ENCODE results near the gene EDARADD. TPM values are rescaled to one million over a fixed set of nuclear protein-coding genes. Genes with fewer than 3 reads are reported as not detected.

Gene EDARADD
- polyA plus RNA-seq, 1 donor (not counting 4 experiments of a cell fraction or from before 2014, with no cell fraction given) = 12.3 TPM

GRCh38 chr1:236407059-236407458 lies 13.0 kb downstream of the EDARADD start:
- Histone ChIP-seq H3K4me2 (ENCODE audit: control insufficient read depth, extremely low read depth, insufficient read depth, low read depth, low read length) (no peak overlapping the region), H3K9me1 (ENCODE audit: control insufficient read depth, extremely low read depth, insufficient read depth, low read length) (no peaks in the 10 kb centered on the region), H3K4me3 (ENCODE audit: control insufficient read depth in 2 of 3, extremely low read depth in 1 of 3, insufficient read depth in 2 of 3, low read depth in 1 of 3, low read length in 3 of 3) (no peak overlapping the region), H2AFZ (ENCODE audit: control insufficient read depth, low read length) (no peak overlapping the region), H3K27me3 (ENCODE audit: control insufficient read depth, extremely low read depth, insufficient read depth, low read length) (no peaks in the 10 kb centered on the region), H3K27ac (ENCODE audit: control insufficient read depth, insufficient read depth, low read length) (no peak overlapping the region), H3K79me2 (ENCODE audit: control insufficient read depth, insufficient read depth, low read length) (peaks cover 3% of the 10 kb centered on the region), H3K4me1 (ENCODE audit: control insufficient read depth, extremely low read depth, insufficient read depth, low read length) (no peaks in the 10 kb centered on the region), H4K20me1 (ENCODE audit: control insufficient read depth, extremely low read depth, insufficient read depth, low read length) (no peaks in the 10 kb centered on the region), H3K36me3 (ENCODE audit: control insufficient read depth in 2 of 2, extremely low read depth in 1 of 2, insufficient read depth in 2 of 2, low read length in 2 of 2) (no peaks in the 10 kb centered on the region), H3K9me3 (ENCODE audit: control insufficient read depth, low read depth, low read length) (no peaks in the 10 kb centered on the region), H3K9ac (ENCODE audit: control insufficient read depth, extremely low read depth, insufficient read depth, low read length) (no peak overlapping the region)
- TF ChIP-seq CTCF (optimal IDR thresholded peaks at IDR 0.05 in 1 of 3, IDR thresholded peaks at IDR 0.05 in 1 of 3, conservative IDR thresholded peaks at IDR 0.05 in 1 of 3; ENCODE audit: extremely low read depth in 1 of 3, insufficient read depth in 2 of 3, low read length in 3 of 3) (no peak), EZH2 (IDR thresholded peaks at IDR 0.05; ENCODE audit: low read length) (no peak)
- FAIRE-seq = no peak
- DNase-seq (ENCODE audit: low read depth, low spot score) = no peak
- dilution Hi-C loops (cut with MboI; ENCODE audit: extremely low pct_ligation_motif_present, low sequenced_read_pairs) = no loop called here

- Histone ChIP-seq H3K9me3 (ENCODE audit: control insufficient read depth, low read depth, low read length) (no peaks in the 10 kb centered on the region), H3K27ac (ENCODE audit: control insufficient read depth, insufficient read depth, low read length) (no peak overlapping the region), H3K4me2 (ENCODE audit: control insufficient read depth, extremely low read depth, insufficient read depth, low read depth, low read length) (no peak overlapping the region), H3K9me1 (ENCODE audit: control insufficient read depth, extremely low read depth, insufficient read depth, low read length) (no peaks in the 10 kb centered on the region), H3K36me3 (ENCODE audit: control insufficient read depth in 2 of 2, extremely low read depth in 1 of 2, insufficient read depth in 2 of 2, low read length in 2 of 2) (peaks cover 0 to 3% of the 10 kb centered on the region in 2 experiments), H3K9ac (ENCODE audit: control insufficient read depth, extremely low read depth, insufficient read depth, low read length) (no peak overlapping the region), H2AFZ (ENCODE audit: control insufficient read depth, low read length) (no peak overlapping the region), H3K27me3 (ENCODE audit: control insufficient read depth, extremely low read depth, insufficient read depth, low read length) (no peaks in the 10 kb centered on the region), H3K79me2 (ENCODE audit: control insufficient read depth, insufficient read depth, low read length) (no peaks in the 10 kb centered on the region), H4K20me1 (ENCODE audit: control insufficient read depth, extremely low read depth, insufficient read depth, low read length) (no peaks in the 10 kb centered on the region), H3K4me3 (ENCODE audit: control insufficient read depth in 2 of 3, extremely low read depth in 1 of 3, insufficient read depth in 2 of 3, low read depth in 1 of 3, low read length in 3 of 3) (no peak overlapping the region), H3K4me1 (ENCODE audit: control insufficient read depth, extremely low read depth, insufficient read depth, low read length) (no peaks in the 10 kb centered on the region)
- no peak for DNase-seq (ENCODE audit: low read depth, low spot score)
- dilution Hi-C loops (cut with MboI; ENCODE audit: extremely low pct_ligation_motif_present, low sequenced_read_pairs) = no loop called here
- FAIRE-seq = no peak
- TF ChIP-seq CTCF (optimal IDR thresholded peaks at IDR 0.05 in 1 of 3, IDR thresholded peaks at IDR 0.05 in 1 of 3, conservative IDR thresholded peaks at IDR 0.05 in 1 of 3; ENCODE audit: extremely low read depth in 1 of 3, insufficient read depth in 2 of 3, low read length in 3 of 3) (no peak), EZH2 (IDR thresholded peaks at IDR 0.05; ENCODE audit: low read length) (no peak)
Measured at GRCh38 chr1:236413688-236414087, 19.6 kb downstream of the EDARADD start.

All from keratinocyte (primary cell).